ENCODE data around the gene SLC35F1. TPM values are rescaled to one million over a fixed set of nuclear protein-coding genes. Genes with fewer than 3 reads are reported as not detected.

The SLC35F1 gene
- polyA plus RNA-seq, 2 of the 4 experiments (the other 2 are of a cell fraction): 0.01 TPM; not detected in 1

DNA sequence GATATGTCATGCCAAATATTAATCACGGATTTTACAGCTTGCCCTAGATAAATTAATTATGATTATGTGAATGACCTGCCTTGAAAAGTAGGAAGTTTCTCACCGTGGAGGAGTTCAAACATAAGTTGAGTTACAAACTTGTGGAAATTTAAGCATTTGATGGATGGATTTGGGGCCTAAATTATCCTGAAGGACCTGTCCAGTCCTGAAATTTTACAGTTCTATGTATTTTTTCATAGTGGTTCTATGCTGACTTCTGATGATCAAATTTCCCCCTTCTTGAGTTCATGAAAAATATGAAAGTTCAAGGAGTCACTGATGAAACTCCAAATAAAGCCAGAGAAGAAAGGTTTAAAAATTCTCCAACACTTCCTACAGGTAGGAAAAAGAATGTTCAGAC is 178.6 kb downstream of the SLC35F1 start:
- H3K4me1 ChIP-seq: no peaks in the 10 kb centered on the region
- no peak for DNase-seq (ENCODE audit: low read depth in 1 of 2, low spot score in 1 of 2)
- ChIA-PET CTCF (no interaction called here), POLR2A (no interaction called here)
- no peak for FAIRE-seq
- 0% methylated on average over 2 of the region's 2 CpGs for WGBS (ENCODE audit: missing lambda C conversion rate)
- no peak for ATAC-seq
- no peak for TF ChIP-seq POLR2AphosphoS2 (conservative IDR thresholded peaks at IDR 0.05; ENCODE audit: low read length)
- no peak for TF ChIP-seq HDAC2 (IDR thresholded peaks at IDR 0.05)
- no peak for TF ChIP-seq NR3C1 (IDR thresholded peaks at IDR 0.05)
- TF ChIP-seq CBX2 (IDR thresholded peaks at IDR 0.05; ENCODE audit: borderline replicate concordance, low read depth): no peak
- TF ChIP-seq RFX5 (IDR thresholded peaks at IDR 0.05): no peak
- TF ChIP-seq HOXB5 (CRISPR knock-in tag; IDR thresholded peaks at IDR 0.05): no peak
- no peak for TF ChIP-seq BHLHE40 (IDR thresholded peaks at IDR 0.05; ENCODE audit: low read depth, low read length)
- TF ChIP-seq MAFK (IDR thresholded peaks at IDR 0.05; ENCODE audit: partially characterized antibody): no peak
- TF ChIP-seq, protein P1, sequence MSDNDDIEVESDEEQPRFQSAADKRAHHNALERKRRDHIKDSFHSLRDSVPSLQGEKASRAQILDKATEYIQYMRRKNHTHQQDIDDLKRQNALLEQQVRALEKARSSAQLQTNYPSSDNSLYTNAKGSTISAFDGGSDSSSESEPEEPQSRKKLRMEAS (IDR thresholded peaks at IDR 0.05): no peak
- TF ChIP-seq FOSB (CRISPR knock-in tag; IDR thresholded peaks at IDR 0.05): no peak
- TF ChIP-seq, protein P2, sequence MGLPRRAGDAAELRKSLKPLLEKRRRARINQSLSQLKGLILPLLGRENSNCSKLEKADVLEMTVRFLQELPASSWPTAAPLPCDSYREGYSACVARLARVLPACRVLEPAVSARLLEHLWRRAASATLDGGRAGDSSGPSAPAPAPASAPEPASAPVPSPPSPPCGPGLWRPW (IDR thresholded peaks at IDR 0.05): no peak
- TF ChIP-seq ZNF302 (CRISPR knock-in tag; IDR thresholded peaks at IDR 0.05): no peak
- TF ChIP-seq, protein P3, sequence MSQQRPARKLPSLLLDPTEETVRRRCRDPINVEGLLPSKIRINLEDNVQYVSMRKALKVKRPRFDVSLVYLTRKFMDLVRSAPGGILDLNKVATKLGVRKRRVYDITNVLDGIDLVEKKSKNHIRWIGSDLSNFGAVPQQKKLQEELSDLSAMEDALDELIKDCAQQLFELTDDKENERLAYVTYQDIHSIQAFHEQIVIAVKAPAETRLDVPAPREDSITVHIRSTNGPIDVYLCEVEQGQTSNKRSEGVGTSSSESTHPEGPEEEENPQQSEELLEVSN (IDR thresholded peaks at IDR 0.05; ENCODE audit: borderline replicate concordance, low read depth): no peak
- no peak for TF ChIP-seq PHF8 (IDR thresholded peaks at IDR 0.05; ENCODE audit: borderline replicate concordance, low read depth)
- TF ChIP-seq, protein P4, sequence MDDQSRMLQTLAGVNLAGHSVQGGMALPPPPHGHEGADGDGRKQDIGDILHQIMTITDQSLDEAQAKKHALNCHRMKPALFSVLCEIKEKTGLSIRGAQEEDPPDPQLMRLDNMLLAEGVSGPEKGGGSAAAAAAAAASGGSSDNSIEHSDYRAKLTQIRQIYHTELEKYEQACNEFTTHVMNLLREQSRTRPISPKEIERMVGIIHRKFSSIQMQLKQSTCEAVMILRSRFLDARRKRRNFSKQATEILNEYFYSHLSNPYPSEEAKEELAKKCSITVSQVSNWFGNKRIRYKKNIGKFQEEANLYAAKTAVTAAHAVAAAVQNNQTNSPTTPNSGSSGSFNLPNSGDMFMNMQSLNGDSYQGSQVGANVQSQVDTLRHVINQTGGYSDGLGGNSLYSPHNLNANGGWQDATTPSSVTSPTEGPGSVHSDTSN (IDR thresholded peaks at IDR 0.05): no peak
- no peak for TF ChIP-seq POLR2A (IDR thresholded peaks at IDR 0.05; ENCODE audit: low read length)
- TF ChIP-seq JUN (IDR thresholded peaks at IDR 0.05): no peak
- no peak for TF ChIP-seq EHMT2 (IDR thresholded peaks at IDR 0.05; ENCODE audit: low read depth)
- no peak for TF ChIP-seq RCOR1 (IDR thresholded peaks at IDR 0.05; ENCODE audit: low read depth, low read length)
- H3K9me3 ChIP-seq: no peaks in the 10 kb centered on the region
- H3K4me2 ChIP-seq: no peak overlapping the region
- no peak overlapping the region for H3K4me3 ChIP-seq
- no peak overlapping the region for H3K27ac ChIP-seq

DNA sequence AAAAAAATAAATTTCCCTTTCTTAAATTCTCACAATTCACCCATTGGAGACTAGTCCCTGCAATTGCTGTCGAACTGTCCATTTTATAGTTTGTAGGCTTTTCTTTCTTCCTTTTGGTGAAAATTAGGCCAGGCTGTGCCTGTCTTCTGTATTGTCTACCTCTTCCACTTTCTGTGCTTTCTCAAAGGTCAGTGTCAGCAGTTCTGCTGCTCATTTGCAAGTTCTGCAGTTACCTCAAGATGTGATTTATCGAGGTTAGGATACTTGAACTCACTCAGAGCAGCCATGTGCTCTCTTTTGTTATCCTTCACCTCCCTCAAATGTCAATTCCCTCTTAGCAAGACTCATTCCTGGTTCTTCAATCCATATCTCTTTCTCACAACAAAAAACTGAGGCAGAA is 179.1 kb downstream of the SLC35F1 start:
- POLR2A ChIA-PET: no interaction called here

More for the DNA sequence above, 179.1 kb downstream of the SLC35F1 start:
- Histone ChIP-seq H3K9me3 (no peaks in the 10 kb centered on the region), H3K4me3 (no peak overlapping the region), H3K4me2 (no peak overlapping the region), H3K4me1 (no peaks in the 10 kb centered on the region), H3K27ac (no peak overlapping the region)
- ATAC-seq (no peak), DNase-seq (ENCODE audit: low read depth in 1 of 2, low spot score in 1 of 2) (no peak), FAIRE-seq (no peak)
- TF ChIP-seq RCOR1 (IDR thresholded peaks at IDR 0.05; ENCODE audit: low read depth, low read length) (no peak), MAZ (IDR thresholded peaks at IDR 0.05; ENCODE audit: borderline replicate concordance, low read depth, low read length) (no peak), CBX8 (IDR thresholded peaks at IDR 0.05) (no peak), MAFK (IDR thresholded peaks at IDR 0.05; ENCODE audit: partially characterized antibody) (no peak), HOXA7 (CRISPR knock-in tag; IDR thresholded peaks at IDR 0.05) (no peak), SREBF2 (IDR thresholded peaks at IDR 0.05) (no peak), FOXS1 (CRISPR knock-in tag; IDR thresholded peaks at IDR 0.05) (no peak), NPAS2 (CRISPR knock-in tag; IDR thresholded peaks at IDR 0.05; ENCODE audit: borderline replicate concordance) (no peak), KDM5A (IDR thresholded peaks at IDR 0.05) (no peak), CHD4 (IDR thresholded peaks at IDR 0.05; ENCODE audit: borderline replicate concordance) (no peak), NR3C1 (IDR thresholded peaks at IDR 0.05) (no peak), EHF (CRISPR knock-in tag; IDR thresholded peaks at IDR 0.05) (no peak), BHLHE40 (IDR thresholded peaks at IDR 0.05; ENCODE audit: low read depth, low read length) (no peak), ZSCAN20 (CRISPR knock-in tag; IDR thresholded peaks at IDR 0.05) (no peak), RAD21 (conservative IDR thresholded peaks at IDR 0.05 in 1 of 2, IDR thresholded peaks at IDR 0.05 in 1 of 2) (no peak), ZNF302 (CRISPR knock-in tag; IDR thresholded peaks at IDR 0.05) (no peak)
- TF ChIP-seq, protein P5, sequence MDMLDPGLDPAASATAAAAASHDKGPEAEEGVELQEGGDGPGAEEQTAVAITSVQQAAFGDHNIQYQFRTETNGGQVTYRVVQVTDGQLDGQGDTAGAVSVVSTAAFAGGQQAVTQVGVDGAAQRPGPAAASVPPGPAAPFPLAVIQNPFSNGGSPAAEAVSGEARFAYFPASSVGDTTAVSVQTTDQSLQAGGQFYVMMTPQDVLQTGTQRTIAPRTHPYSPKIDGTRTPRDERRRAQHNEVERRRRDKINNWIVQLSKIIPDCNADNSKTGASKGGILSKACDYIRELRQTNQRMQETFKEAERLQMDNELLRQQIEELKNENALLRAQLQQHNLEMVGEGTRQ (IDR thresholded peaks at IDR 0.05): no peak
- TF ChIP-seq, protein P2 (IDR thresholded peaks at IDR 0.05): no peak
- TF ChIP-seq, protein P4 (IDR thresholded peaks at IDR 0.05): no peak
- TF ChIP-seq, protein P6, sequence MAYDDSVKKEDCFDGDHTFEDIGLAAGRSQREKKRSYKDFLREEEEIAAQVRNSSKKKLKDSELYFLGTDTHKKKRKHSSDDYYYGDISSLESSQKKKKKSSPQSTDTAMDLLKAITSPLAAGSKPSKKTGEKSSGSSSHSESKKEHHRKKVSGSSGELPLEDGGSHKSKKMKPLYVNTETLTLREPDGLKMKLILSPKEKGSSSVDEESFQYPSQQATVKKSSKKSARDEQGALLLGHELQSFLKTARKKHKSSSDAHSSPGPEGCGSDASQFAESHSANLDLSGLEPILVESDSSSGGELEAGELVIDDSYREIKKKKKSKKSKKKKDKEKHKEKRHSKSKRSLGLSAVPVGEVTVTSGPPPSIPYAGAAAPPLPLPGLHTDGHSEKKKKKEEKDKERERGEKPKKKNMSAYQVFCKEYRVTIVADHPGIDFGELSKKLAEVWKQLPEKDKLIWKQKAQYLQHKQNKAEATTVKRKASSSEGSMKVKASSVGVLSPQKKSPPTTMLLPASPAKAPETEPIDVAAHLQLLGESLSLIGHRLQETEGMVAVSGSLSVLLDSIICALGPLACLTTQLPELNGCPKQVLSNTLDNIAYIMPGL (CRISPR knock-in tag; IDR thresholded peaks at IDR 0.05; ENCODE audit: borderline replicate concordance): no peak
- CTCF ChIA-PET: no interaction called here
- 7% methylated on average over 2 of the region's 2 CpGs for WGBS (ENCODE audit: missing lambda C conversion rate)
